Esophagus squamous epithelium (tissue), 4 donors: Measurements from ENCODE around the gene ADD1.

Source experiments
- CTCF ChIP-seq, 6 experiments: fragments of 450-650 bp in 4 of 6; fragments of 200-600 bp in 2 of 6; sonication (generic) in 2 of 6; IDR thresholded peaks; one replicate each; pipeline ENCODE4 v1.5.1; 2016 to 2019; ENCODE audit warnings: antibody characterized with exemption in 6 of 6, mild to moderate bottlenecking in 4 of 6, moderate library complexity in 4 of 6
- POLR2A ChIP-seq, 4 donors: fragments of 450-650 bp; IDR thresholded peaks; one replicate each; pipeline ENCODE4 v1.6.1; 2017; ENCODE audit warnings: antibody characterized with exemption in 4 of 4, mild to moderate bottlenecking in 4 of 4, moderate library complexity in 3 of 4

GRCh38 chr4:2961421-2961810 lies 117.8 kb downstream of the ADD1 start:
- TF ChIP-seq CTCF (IDR thresholded peaks at IDR 0.05) (no peak), POLR2A (IDR thresholded peaks at IDR 0.05) (no peak)
